GM19372 (cell line): Measurements from ENCODE around the gene OR6B2.
"Not testable (repeated sequence)": the region's sequence is repeated elsewhere in the genome, so short reads cannot be mapped to it uniquely, and the experiment has no call there.

Source experiments
- ATAC-seq: cut with Tn5 transposase; IDR thresholded peaks from one replicate; pipeline ENCODE4 v1.9.1; 2021; ENCODE audit warnings: mild to moderate bottlenecking, low read depth, moderate library complexity; ENCODE audit not compliant: unreplicated experiment

OR6B2 gene

DNA sequence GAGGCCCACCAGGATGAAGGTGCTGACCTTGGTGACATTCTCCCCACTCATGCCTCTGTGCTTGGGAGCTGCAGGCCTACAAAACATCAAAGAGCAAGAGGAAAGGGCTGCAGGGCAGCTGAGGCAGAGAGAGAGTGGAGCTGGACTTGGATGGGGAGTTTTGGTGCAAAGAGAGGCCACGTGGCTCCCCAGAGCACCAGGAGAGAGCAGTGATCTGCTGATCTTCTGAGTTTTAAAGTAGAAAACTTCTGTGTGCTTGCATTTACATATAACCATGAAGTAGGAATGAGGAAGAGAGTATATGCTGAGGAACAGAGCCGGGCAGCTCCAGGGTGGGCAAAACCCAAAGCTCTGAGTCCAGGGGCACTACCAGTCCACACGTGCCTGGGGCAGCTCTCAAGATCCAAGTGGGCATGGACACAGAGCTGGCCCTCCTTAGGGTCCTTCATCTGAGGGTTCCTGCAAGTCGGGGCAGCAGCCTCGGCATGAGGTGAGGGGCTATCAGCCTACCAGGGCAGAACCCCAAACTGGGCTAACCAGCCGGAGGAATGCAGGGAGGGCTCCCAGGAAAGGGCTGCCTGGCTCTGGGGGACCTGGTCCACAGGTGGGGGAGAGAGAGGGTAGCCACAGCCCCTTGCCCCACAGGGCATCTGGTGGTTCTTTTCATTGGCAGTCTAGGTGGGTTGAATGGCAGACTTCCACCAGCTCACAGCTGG lies at the start of gene OR6B2:
Gene OR6B2, minus strand, starts transcription at position 51 of the 716 bp plus-strand sequence. Its CDS starts 0 bp downstream, at position 51.
- no peak for ATAC-seq

DNA sequence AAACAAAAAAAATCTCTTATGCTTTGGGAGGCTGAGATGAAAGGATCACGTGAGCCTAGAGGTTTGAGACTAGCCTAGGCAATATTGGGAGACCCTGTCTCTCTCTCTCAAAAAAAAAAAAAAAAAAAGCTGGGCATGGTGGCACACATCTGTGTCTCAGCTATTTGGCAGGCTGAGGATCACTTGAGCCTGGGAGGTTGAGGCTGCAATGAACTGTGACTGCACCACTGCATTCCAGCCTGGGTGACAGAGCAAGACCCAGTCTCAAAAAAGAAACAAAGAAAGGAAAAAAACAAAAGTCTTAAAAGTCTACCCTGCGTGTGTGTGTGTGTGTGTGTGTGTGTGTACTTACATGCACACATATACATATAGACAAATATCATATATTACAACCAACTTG lies 48.4 kb upstream of the OR6B2 start:
- no peak for ATAC-seq

- ATAC-seq = no peak
Observed at GRCh38 chr2:240077442-240077841, 47.2 kb upstream of the OR6B2 start.

GRCh38 chr2:240074545-240074944 lies 44.3 kb upstream of the OR6B2 start:
- no peak for ATAC-seq

DNA sequence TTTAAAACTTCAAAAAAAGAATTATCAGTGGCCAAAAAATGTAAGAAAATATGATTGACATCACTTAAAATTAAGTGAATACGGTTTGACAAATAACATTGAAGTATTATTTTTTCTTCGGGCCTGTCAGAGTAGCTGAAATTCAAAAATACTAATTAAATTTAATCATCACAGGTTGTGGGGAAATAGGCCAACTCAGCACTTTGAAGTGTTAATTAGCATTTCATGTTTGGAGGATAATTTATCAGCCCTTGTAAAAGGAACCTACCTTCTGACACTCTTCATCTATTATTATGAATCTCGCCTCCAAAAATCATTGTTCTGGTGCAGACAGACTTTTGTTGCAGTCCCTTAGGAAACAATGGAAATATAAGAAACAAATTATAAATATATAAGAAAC lies 40.7 kb upstream of the OR6B2 start:
- ATAC-seq = no peak

DNA sequence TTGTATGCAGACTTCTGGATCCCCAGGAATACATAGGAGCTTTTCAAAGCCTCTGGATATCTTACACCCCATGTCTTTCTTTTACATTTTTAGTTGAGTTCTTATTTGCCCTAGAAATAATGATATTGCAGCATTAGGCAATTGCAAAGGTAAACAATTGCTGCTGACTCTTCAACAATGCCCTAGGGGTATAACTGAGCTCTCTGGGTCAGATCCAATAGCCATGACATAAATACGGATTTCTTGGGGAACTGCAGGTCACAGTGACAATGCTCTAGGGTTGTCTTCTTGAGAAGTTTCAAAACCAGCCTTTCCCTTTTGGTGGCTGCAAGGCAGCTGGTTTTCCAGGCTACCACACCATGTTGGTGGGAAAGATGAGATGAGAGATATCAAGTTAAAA lies 39.6 kb upstream of the OR6B2 start:
- ATAC-seq = no peak

GRCh38 chr2:240068193-240068592 lies 38.0 kb upstream of the OR6B2 start:
- ATAC-seq = no peak

- no peak for ATAC-seq
Observed at GRCh38 chr2:240066489-240066888, 36.3 kb upstream of the OR6B2 start.

DNA sequence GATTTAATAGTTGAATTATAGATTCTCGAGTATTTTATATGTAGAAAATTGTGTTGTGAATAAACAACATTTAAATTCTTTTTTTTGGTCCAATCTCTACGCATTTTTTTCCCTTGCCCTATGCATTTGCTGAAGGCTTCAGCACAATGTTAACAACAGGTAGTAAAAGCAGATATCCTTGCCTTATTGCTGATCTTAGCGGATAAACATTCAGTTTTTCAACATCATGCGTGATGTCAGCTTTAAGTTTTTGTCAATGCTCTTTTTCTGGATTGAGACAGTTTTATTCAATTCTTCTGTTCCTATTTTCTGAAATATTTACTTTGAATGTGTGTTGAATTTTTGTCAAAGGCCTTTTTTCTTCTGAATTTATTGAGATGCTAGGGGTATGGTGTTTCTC lies 34.7 kb upstream of the OR6B2 start:
- no peak for ATAC-seq

DNA sequence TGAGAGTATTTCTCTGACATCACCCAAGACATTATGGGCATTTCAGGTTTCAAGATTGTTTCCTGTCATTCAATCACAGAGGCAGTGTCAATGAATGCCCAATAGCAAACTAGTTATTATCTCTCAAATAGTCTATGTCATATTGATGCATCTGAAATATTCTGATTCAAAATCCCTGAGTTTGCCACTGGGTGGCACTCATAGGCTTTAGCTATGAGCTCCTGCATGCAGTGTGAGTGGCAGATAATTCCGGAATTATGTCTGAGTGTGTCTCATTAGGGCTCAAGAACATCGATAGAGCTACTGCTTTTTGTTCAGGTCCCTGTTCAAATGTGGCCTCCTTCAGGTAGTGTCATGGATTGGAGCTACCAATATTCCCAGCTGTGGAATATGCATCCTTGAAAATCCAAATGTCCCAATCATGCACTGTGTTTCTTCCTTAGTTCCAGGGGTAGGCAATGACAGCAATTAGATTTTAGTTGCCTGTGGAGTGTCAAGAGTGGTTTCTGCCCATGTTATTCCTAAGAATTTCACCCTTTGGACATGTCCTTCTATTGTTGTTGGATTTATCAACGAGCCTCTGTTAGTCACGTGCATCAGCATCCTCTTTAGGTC lies 30.9 kb upstream of the OR6B2 start:
- no peak for ATAC-seq

DNA sequence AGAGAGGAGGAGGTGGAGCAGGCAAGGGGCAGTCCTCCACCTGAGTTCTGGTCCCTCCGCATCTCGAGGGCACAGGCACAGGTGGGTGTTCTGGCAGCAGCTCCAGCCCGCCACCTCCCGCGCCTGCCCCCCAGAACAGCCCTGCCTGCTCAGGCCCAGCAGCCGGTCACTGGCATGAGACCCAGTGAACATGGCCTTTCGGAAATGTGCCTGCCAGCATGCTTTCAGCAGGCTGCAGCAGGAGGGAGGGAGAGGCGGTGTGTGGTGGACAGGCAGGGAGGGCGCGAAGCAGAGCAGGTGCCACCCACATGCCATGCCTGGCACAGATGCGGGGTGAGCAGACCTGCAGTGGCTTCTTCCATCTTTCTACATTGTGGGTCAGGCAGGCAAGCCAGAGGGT lies 26.4 kb upstream of the OR6B2 start:
- no peak for ATAC-seq

GRCh38 chr2:240055177-240055917 lies 25.1 kb upstream of the OR6B2 start:
- ATAC-seq = no peak

DNA sequence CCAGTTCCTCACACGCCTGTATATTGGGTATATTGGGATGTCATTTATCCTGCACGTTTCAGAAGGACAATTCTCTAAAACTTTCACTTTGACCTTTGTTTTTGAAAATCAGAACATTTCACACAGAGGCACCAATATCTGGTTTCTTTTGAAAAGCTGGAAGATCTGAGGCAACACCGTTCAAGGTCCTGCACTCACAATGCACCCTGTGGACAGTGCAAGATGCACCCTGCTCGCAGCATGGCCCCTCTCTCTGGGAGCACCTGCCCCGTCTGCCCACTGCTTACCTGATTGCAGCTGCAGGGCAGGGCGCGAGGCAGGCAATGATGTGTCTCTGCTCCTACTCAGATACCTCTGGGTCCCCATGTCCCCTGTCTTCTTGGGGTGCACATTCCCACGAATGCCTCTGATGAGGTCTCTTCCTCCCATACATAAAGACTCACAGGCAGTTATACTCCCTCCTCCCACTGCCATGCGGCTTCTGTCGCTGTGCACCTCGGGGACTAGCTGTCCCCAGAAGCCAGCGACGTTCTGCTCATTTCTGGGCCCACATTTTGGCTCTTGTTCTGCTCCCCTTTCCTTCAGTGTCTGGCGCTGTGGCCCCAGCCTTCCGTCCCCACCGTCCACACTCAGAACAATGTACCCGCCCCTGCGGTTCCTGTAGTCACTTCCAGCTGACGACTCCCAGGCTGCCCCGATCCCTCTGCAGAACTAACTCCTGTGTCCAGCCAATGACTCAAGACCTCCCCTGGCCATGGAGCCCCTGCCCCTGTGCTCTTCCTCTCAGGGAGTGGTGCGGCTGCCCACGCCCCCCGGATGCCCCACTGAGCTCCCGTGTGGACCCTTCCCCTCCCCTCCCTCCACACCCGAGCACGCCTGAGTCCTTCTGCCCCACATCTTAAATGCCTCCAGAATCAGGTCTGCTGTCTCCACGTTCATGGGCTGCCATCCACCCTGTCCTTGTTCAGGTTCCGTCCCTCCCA lies 23.2 kb upstream of the OR6B2 start, which contains the start of gene OR6B3:
Gene OR6B3, minus strand, starts transcription at position 349 of the 983 bp plus-strand sequence.
- no peak for ATAC-seq

- no peak for ATAC-seq
Observed at GRCh38 chr2:240052524-240052923, 22.3 kb upstream of the OR6B2 start.

DNA sequence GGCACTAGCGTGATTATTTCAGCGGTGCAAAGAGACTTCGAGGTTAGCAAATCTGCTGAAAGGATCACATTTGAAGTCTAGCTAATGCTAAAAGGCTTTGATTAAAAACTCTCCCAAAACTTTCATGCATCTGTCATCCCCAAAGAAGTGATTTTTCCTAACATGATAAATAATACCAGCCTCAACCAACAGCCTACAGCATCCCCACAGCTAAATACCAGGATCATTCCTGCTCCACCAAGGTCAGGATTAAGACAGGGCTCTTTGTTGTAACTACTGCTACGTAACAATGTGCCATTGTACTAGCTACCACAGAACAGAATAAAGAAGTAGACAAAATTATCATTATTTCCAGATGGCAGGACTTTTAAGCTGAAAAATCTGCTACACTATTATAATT lies 21.5 kb upstream of the OR6B2 start:
- ATAC-seq = no peak

GRCh38 chr2:240050278-240050677 lies 20.0 kb upstream of the OR6B2 start:
- ATAC-seq = no peak

- ATAC-seq = no peak
Observed at GRCh38 chr2:240048237-240048636, 18.0 kb upstream of the OR6B2 start.

- ATAC-seq = no peak
Observed at GRCh38 chr2:240045098-240045497, 14.9 kb upstream of the OR6B2 start.

DNA sequence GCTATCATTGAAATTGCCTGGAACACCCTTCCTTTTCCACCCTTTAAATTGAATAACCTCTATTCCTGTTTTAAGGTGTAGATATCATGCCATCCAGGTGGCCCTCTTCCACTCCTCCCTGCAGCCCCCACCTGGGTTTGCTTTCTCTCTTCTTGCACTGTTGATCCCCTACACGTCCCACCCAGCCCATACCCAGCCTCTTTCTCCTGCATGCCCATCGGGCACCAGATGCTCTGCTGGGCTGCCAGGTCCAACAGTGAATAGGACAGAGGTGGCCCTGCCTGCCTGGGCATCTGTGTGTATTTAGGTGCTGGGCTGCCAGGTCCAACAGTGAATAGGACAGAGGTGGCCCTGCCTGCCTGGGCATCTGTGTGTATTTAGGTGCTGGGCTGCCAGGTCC lies 13.9 kb upstream of the OR6B2 start:
- not testable (repeated sequence) for ATAC-seq

- ATAC-seq = no peak
Observed at GRCh38 chr2:240043279-240043989, 13.2 kb upstream of the OR6B2 start.
